ENCODE data around the gene ELAVL2. TPM values are rescaled to one million over a fixed set of nuclear protein-coding genes. Genes with fewer than 3 reads are reported as not detected.

Gene ELAVL2
- total and polyA plus RNA-seq, 4 donors = 0.02 to 1.7 TPM; not detected in 2

DNA sequence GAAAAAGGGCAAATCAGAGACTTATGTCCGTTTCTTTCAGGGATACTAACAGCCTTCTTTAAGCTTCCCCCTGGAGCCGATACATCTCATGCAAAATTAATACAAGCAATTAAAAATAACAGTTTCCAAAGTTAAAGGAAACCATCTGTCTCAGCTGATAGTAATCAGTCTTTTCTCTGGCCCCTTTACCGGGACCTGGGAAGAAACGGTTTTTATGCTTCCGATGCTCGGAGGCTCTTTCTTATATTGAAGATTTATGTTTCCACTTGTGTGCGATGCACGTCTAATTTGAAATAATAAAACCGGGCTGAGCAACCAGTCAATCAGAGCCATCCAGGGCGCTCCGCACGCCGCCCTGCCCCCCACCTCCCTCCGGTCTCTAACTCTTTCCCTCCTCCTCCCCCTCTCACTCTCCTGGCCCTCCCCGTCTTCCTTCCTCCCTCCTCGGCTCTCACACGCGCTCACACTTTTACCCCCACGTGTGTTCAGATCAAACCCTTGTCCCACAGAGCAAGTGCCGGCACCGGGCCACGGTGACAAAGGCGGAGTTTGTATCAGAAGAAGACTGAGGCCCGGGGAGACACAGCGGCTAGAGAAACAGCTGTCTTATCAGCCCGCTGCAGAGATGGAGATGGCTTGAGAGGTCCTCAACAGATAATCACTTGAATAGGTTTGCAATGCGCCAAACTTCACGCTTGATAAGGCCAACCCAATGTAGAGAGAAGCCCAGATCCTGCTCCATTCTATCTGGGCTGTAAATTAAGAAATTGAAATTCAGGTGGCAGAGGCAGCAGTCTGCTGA is 5.1 kb upstream of the ELAVL2 start:
- no peak overlapping the region for H3K9ac ChIP-seq (ENCODE audit: insufficient read depth in 1 of 2, low read length in 2 of 2)
- H3K9me3 ChIP-seq (ENCODE audit: control insufficient read depth in 4 of 4, insufficient read depth in 3 of 4, low read length in 3 of 4) = peaks cover 0 to 5% (median 0%) of the 10 kb centered on the region in 4 donors
- peaks cover 0 to 3% (median 2%) of the 10 kb centered on the region in 5 donors for H3K4me1 ChIP-seq (ENCODE audit: control insufficient read depth in 5 of 5, insufficient read depth in 5 of 5, low read length in 5 of 5)
- 2 to 4% methylated on average over 28 of the region's 28 CpGs for WGBS, 2 donors
- TF ChIP-seq, protein P1, sequence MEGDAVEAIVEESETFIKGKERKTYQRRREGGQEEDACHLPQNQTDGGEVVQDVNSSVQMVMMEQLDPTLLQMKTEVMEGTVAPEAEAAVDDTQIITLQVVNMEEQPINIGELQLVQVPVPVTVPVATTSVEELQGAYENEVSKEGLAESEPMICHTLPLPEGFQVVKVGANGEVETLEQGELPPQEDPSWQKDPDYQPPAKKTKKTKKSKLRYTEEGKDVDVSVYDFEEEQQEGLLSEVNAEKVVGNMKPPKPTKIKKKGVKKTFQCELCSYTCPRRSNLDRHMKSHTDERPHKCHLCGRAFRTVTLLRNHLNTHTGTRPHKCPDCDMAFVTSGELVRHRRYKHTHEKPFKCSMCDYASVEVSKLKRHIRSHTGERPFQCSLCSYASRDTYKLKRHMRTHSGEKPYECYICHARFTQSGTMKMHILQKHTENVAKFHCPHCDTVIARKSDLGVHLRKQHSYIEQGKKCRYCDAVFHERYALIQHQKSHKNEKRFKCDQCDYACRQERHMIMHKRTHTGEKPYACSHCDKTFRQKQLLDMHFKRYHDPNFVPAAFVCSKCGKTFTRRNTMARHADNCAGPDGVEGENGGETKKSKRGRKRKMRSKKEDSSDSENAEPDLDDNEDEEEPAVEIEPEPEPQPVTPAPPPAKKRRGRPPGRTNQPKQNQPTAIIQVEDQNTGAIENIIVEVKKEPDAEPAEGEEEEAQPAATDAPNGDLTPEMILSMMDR (IDR thresholded peaks at IDR 0.05; ENCODE audit: control extremely low read depth, extremely low read depth) = no peak
- no peaks in the 10 kb centered on the region for H3K36me3 ChIP-seq (ENCODE audit: control insufficient read depth in 4 of 4, insufficient read depth in 4 of 4, low read length in 4 of 4)
- H3K27me3 ChIP-seq (ENCODE audit: control insufficient read depth in 3 of 3, insufficient read depth in 3 of 3, low read length in 2 of 3) = peaks cover 0 to 51% (median 41%) of the 10 kb centered on the region in 3 donors
- H3K4me3 ChIP-seq = no peak overlapping the region
- ATAC-seq (ENCODE audit: insufficient read depth, low FRiP score) = no peak
- no peak overlapping the region for H3K27ac ChIP-seq (ENCODE audit: low read depth in 1 of 2, low read length in 1 of 2)
- DNase-seq = no peak

DNA sequence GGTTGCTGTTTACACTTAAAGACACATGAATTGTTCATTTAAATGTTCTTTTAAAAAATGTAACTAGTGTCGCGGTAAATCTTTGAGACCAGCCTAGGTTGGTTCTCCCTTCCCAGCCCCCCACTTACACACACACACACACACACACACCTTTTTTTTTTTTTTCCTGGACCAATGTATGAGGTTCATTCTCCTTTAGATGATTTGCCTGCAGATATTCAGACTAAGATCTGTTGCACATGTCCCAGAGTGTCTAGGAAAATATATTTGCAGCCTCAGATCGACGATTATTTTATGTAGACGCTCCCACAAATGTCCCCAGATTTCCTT is 4.4 kb upstream of the ELAVL2 start:
- 14 to 16% methylated on average over 5 of the region's 5 CpGs for WGBS, 2 donors
- Histone ChIP-seq H3K4me3 (no peak overlapping the region), H3K9ac (ENCODE audit: insufficient read depth in 1 of 2, low read length in 2 of 2) (no peak overlapping the region), H3K27ac (ENCODE audit: low read depth in 1 of 2, low read length in 1 of 2) (no peak overlapping the region), H3K4me1 (ENCODE audit: control insufficient read depth in 5 of 5, insufficient read depth in 5 of 5, low read length in 5 of 5) (peaks cover 0 to 10% (median 2%) of the 10 kb centered on the region in 5 donors), H3K27me3 (ENCODE audit: control insufficient read depth in 3 of 3, insufficient read depth in 3 of 3, low read length in 2 of 3) (peaks cover 0 to 54% (median 42%) of the 10 kb centered on the region in 3 donors), H3K9me3 (ENCODE audit: control insufficient read depth in 4 of 4, insufficient read depth in 3 of 4, low read length in 3 of 4) (peaks cover 0 to 5% (median 0%) of the 10 kb centered on the region in 4 donors), H3K36me3 (ENCODE audit: control insufficient read depth in 4 of 4, insufficient read depth in 4 of 4, low read length in 4 of 4) (no peaks in the 10 kb centered on the region)
- DNase-seq (no peak), ATAC-seq (ENCODE audit: insufficient read depth, low FRiP score) (no peak)
- TF ChIP-seq, protein P1 (IDR thresholded peaks at IDR 0.05; ENCODE audit: control extremely low read depth, extremely low read depth) = no peak

DNA sequence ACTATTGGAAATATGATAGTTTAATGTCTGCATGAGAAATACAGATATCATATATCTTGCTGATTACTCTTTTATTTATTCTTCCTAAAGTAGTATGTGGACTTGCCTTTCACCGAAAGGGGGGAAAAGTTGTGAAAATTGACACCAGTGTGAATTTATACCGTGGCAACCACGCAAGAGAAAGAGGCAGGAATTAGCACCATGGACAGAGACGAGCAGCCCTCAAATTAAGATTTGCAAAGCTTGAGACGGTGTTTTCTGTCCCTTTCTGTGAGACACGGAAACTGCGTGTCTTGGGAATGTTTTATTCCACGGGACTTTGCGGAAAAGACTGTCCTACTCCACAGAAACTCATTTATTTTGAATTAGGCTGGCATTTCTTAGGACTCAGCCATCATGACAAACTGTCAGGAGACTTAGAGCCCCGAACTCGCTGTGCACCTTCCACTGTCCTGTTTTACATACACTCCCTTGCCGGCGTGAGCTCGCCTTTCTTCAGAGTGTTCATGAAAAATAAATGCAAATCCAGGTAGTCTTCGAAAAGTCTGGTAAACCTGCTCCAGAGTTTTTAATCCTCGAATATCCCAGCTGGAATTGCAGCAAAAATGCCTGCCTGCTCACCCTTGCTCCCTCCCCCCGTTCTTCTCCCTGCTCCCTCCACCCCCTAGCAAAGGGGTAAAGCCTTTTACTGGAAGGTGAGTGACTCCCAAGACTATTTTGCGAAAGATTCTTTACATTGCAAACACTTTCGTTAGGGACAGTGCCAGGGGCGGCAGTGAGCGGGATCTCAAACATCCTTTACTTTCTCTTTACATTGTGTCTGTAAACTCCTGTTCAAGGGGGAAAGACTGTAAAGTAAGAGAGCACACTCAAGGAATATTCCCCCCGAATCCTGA is 3.8 kb upstream of the ELAVL2 start:
- Histone ChIP-seq H3K4me1 (ENCODE audit: control insufficient read depth in 5 of 5, insufficient read depth in 5 of 5, low read length in 5 of 5) (peaks cover 0 to 16% (median 5%) of the 10 kb centered on the region in 5 donors), H3K9ac (ENCODE audit: insufficient read depth in 1 of 2, low read length in 2 of 2) (no peak overlapping the region), H3K27me3 (ENCODE audit: control insufficient read depth in 3 of 3, insufficient read depth in 3 of 3, low read length in 2 of 3) (peaks cover 0 to 58% (median 48%) of the 10 kb centered on the region in 3 donors), H3K4me3 (no peak overlapping the region), H3K27ac (ENCODE audit: low read depth in 1 of 2, low read length in 1 of 2) (no peak overlapping the region), H3K9me3 (ENCODE audit: control insufficient read depth in 4 of 4, insufficient read depth in 3 of 4, low read length in 3 of 4) (peaks cover 0 to 6% (median 0%) of the 10 kb centered on the region in 4 donors), H3K36me3 (ENCODE audit: control insufficient read depth in 4 of 4, insufficient read depth in 4 of 4, low read length in 4 of 4) (no peaks in the 10 kb centered on the region)
- TF ChIP-seq, protein P1 (IDR thresholded peaks at IDR 0.05; ENCODE audit: control extremely low read depth, extremely low read depth) = no peak
- 3 to 4% methylated on average over 22 of the region's 22 CpGs for WGBS, 2 donors
- no peak for ATAC-seq (ENCODE audit: insufficient read depth, low FRiP score)
- DNase-seq = peak; percentile 33 to 82 (median 56)
